Measurements from ENCODE around the gene STARD6.

DNA sequence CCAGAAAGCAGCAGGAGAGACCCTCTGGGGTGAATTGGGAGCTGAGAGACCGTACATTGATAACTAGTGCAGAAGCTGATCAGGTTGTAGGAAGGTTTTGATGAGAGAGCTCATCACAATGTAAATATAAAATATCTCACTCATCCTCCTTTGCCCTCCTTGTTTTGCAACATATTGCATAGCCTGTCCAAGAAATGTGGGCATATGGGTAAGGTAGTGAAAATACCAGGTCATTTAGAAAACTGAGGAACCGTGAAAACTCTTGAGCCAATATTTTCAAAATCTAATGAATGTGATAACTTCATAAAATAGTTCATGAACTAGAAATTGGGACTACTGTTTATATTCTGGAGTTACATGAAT, 31.5 kb upstream of the STARD6 start:
- TF ChIP-seq, protein P1, sequence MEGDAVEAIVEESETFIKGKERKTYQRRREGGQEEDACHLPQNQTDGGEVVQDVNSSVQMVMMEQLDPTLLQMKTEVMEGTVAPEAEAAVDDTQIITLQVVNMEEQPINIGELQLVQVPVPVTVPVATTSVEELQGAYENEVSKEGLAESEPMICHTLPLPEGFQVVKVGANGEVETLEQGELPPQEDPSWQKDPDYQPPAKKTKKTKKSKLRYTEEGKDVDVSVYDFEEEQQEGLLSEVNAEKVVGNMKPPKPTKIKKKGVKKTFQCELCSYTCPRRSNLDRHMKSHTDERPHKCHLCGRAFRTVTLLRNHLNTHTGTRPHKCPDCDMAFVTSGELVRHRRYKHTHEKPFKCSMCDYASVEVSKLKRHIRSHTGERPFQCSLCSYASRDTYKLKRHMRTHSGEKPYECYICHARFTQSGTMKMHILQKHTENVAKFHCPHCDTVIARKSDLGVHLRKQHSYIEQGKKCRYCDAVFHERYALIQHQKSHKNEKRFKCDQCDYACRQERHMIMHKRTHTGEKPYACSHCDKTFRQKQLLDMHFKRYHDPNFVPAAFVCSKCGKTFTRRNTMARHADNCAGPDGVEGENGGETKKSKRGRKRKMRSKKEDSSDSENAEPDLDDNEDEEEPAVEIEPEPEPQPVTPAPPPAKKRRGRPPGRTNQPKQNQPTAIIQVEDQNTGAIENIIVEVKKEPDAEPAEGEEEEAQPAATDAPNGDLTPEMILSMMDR (IDR thresholded peaks at IDR 0.05; ENCODE audit: low read depth, low read length, missing input control) = no peak
- TF ChIP-seq, protein P2, sequence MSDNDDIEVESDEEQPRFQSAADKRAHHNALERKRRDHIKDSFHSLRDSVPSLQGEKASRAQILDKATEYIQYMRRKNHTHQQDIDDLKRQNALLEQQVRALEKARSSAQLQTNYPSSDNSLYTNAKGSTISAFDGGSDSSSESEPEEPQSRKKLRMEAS (IDR thresholded peaks at IDR 0.05) = no peak
- no peak for TF ChIP-seq RAD21 (IDR thresholded peaks at IDR 0.05)
- no peak for TF ChIP-seq SP1 (IDR thresholded peaks at IDR 0.05)
- TF ChIP-seq TAF1 (conservative IDR thresholded peaks at IDR 0.05) = no peak
- no peak for TF ChIP-seq FOXA1 (IDR thresholded peaks at IDR 0.05)
